NT2/D1 (cell line): ENCODE data around the gene GABRE.
A peak's percentile ranks its signal among the peaks of the same experiment; 100 is the strongest.

Experiments used
- DNase-seq: peaks from one replicate; pipeline ENCODE4 v3.0.0-alpha.2; 2011; ENCODE audit warnings: low read depth, low spot score
- H3K27me3 ChIP-seq: 2 replicates; pipeline ENCODE4 v1.6.0; 2011; ENCODE audit warnings: mild to moderate bottlenecking; ENCODE audit not compliant: insufficient read length, insufficient read depth
- H3K36me3 ChIP-seq: 2 replicates; pipeline ENCODE4 v1.6.1; 2011; ENCODE audit warnings: mild to moderate bottlenecking, low read length, mixed read lengths; ENCODE audit not compliant: insufficient read depth, insufficient read length
- H3K4me1 ChIP-seq: 2 replicates; pipeline ENCODE4 v1.5.1; 2011; ENCODE audit not compliant: insufficient read depth, insufficient read length
- H3K4me3 ChIP-seq: 2 replicates; pipeline ENCODE4 v1.5.1; 2011; ENCODE audit warnings: low read depth; ENCODE audit not compliant: insufficient read length
- H3K9ac ChIP-seq: 2 replicates; pipeline ENCODE4 v1.6.0; 2011; ENCODE audit warnings: low read depth; ENCODE audit not compliant: insufficient read length
- H3K9me3 ChIP-seq: 2 replicates; pipeline ENCODE4 v1.5.1; 2011; ENCODE audit warnings: mild to moderate bottlenecking, low read length; ENCODE audit not compliant: insufficient read depth
- SUZ12 ChIP-seq: IDR thresholded peaks from 2 replicates; pipeline ENCODE4 v1.6.1; 2011; ENCODE audit not compliant: insufficient read length, insufficient read depth; ENCODE audit errors: extremely low read depth
- YY1 ChIP-seq: IDR thresholded peaks from 2 replicates; pipeline ENCODE4 v1.6.1; 2011; ENCODE audit not compliant: insufficient read length, insufficient read depth
- ZNF274 ChIP-seq: IDR thresholded peaks from 2 replicates; pipeline ENCODE4 v1.6.1; 2011; ENCODE audit warnings: mild to moderate bottlenecking, low read depth, low read length

The GABRE gene

GRCh38 chrX:151974336-151975227, at the start of gene GABRE:
Gene GABRE, minus strand, starts transcription at chrX:151974676. Its CDS starts 51 bp downstream, at chrX:151974625.
- no peak for DNase-seq
- Histone ChIP-seq H3K36me3 (peaks cover 4% of the 10 kb centered on the region), H3K9me3 (no peaks in the 10 kb centered on the region), H3K27me3 (no peaks in the 10 kb centered on the region), H3K9ac (peak within 1 kb of the TSS; percentile 32), H3K4me3 (peak within 1 kb of the TSS; percentile 30), H3K4me1 (no peaks in the 10 kb centered on the region)
- TF ChIP-seq ZNF274 = no peak
- no peak for TF ChIP-seq YY1
- TF ChIP-seq SUZ12 = no peak

GRCh38 chrX:152020888-152021287, 46.4 kb upstream of the GABRE start:
- H3K4me1 ChIP-seq = no peaks in the 10 kb centered on the region
- H3K9me3 ChIP-seq = no peaks in the 10 kb centered on the region
- TF ChIP-seq SUZ12 (no peak), ZNF274 (no peak), YY1 (no peak)
- H3K4me3 ChIP-seq = no peak overlapping the region
- no peak for DNase-seq
- H3K36me3 ChIP-seq = no peaks in the 10 kb centered on the region
- H3K27me3 ChIP-seq = no peaks in the 10 kb centered on the region
- H3K9ac ChIP-seq = no peak overlapping the region

- Histone ChIP-seq H3K9ac (no peak overlapping the region), H3K4me1 (no peaks in the 10 kb centered on the region), H3K36me3 (no peaks in the 10 kb centered on the region), H3K4me3 (no peak overlapping the region), H3K9me3 (no peaks in the 10 kb centered on the region), H3K27me3 (no peaks in the 10 kb centered on the region)
- TF ChIP-seq SUZ12 (no peak), YY1 (no peak), ZNF274 (no peak)
- DNase-seq = no peak
Measured at GRCh38 chrX:151999813-152000212, 25.3 kb upstream of the GABRE start.

- no peak overlapping the region for H3K4me3 ChIP-seq
- H3K4me1 ChIP-seq = no peaks in the 10 kb centered on the region
- no peak for DNase-seq
- no peak for TF ChIP-seq SUZ12
- no peak for TF ChIP-seq ZNF274
- no peak for TF ChIP-seq YY1
- no peaks in the 10 kb centered on the region for H3K9me3 ChIP-seq
- no peak overlapping the region for H3K9ac ChIP-seq
- no peaks in the 10 kb centered on the region for H3K36me3 ChIP-seq
- no peaks in the 10 kb centered on the region for H3K27me3 ChIP-seq
Measured at GRCh38 chrX:151997539-151997938, 23.1 kb upstream of the GABRE start.

- H3K36me3 ChIP-seq = no peaks in the 10 kb centered on the region
- H3K4me3 ChIP-seq = no peak overlapping the region
- no peak overlapping the region for H3K9ac ChIP-seq
- TF ChIP-seq SUZ12 (no peak), ZNF274 (no peak), YY1 (no peak)
- no peaks in the 10 kb centered on the region for H3K27me3 ChIP-seq
- no peaks in the 10 kb centered on the region for H3K4me1 ChIP-seq
- H3K9me3 ChIP-seq = no peaks in the 10 kb centered on the region
- DNase-seq = no peak
Measured at GRCh38 chrX:151996347-151996746, 21.9 kb upstream of the GABRE start.

GRCh38 chrX:151994476-151994875, 20.0 kb upstream of the GABRE start:
- H3K36me3 ChIP-seq = no peaks in the 10 kb centered on the region
- no peaks in the 10 kb centered on the region for H3K9me3 ChIP-seq
- no peak overlapping the region for H3K9ac ChIP-seq
- no peak for TF ChIP-seq SUZ12
- no peak for TF ChIP-seq ZNF274
- TF ChIP-seq YY1 = no peak
- no peaks in the 10 kb centered on the region for H3K27me3 ChIP-seq
- no peaks in the 10 kb centered on the region for H3K4me1 ChIP-seq
- H3K4me3 ChIP-seq = no peak overlapping the region
- no peak for DNase-seq

- Histone ChIP-seq H3K27me3 (no peaks in the 10 kb centered on the region), H3K4me1 (no peaks in the 10 kb centered on the region), H3K4me3 (no peak overlapping the region), H3K36me3 (no peaks in the 10 kb centered on the region), H3K9me3 (no peaks in the 10 kb centered on the region), H3K9ac (no peak overlapping the region)
- TF ChIP-seq ZNF274 = no peak
- DNase-seq = no peak
Measured at GRCh38 chrX:151988706-151989299, 14.3 kb upstream of the GABRE start.
